Esophagus muscularis mucosa (tissue), 4 donors: ENCODE measurements around the gene RHBDL3. TPM values are rescaled to one million over a fixed set of nuclear protein-coding genes. Genes with fewer than 3 reads are reported as not detected.

Experiments
- DNase-seq: peaks from one replicate; pipeline ENCODE4 v3.0.0-alpha.2; 2017; ENCODE audit errors: extremely low spot score
- H3K27ac ChIP-seq, 4 donors: fragments of 200-600 bp; sonication (generic); replicated peaks in 1 of 4; 1 replicate in 3 of 4; 2 replicates in 1 of 4; pipeline ENCODE4 v1.5.1; 2016 to 2019; ENCODE audit warnings: mild to moderate bottlenecking in 1 of 4
- H3K27me3 ChIP-seq, 4 donors: fragments of 200-600 bp; sonication (generic); one replicate each; pipeline versions ENCODE4 v1.5.1 to v1.6.0; 2016 to 2019
- H3K36me3 ChIP-seq, 4 donors: fragments of 200-600 bp; sonication (generic); one replicate each; pipeline ENCODE4 v1.5.1; 2016 to 2019
- H3K4me1 ChIP-seq, 4 donors: fragments of 200-600 bp; sonication (generic); one replicate each; pipeline ENCODE4 v1.5.1; 2016 to 2019
- H3K4me3 ChIP-seq, 4 donors: fragments of 200-600 bp; sonication (generic); 1 replicate in 2 of 4; 2 replicates in 2 of 4; pipeline ENCODE4 v1.5.1; 2016 to 2019; ENCODE audit warnings: mild to moderate bottlenecking in 4 of 4, moderate library complexity in 1 of 4
- H3K9me3 ChIP-seq, 4 donors: fragments of 200-600 bp; sonication (generic); 1 replicate in 3 of 4; 2 replicates in 1 of 4; pipeline ENCODE4 v1.5.1; 2016 to 2019
- EP300 ChIP-seq: sonication (generic); formaldehyde crosslinking; IDR thresholded peaks from one replicate; pipeline ENCODE4 v1.6.1; 2017; ENCODE audit warnings: antibody characterized with exemption
- POLR2A ChIP-seq: fragments of 450-650 bp; IDR thresholded peaks from one replicate; pipeline ENCODE4 v1.6.1; 2017; ENCODE audit warnings: antibody characterized with exemption, moderate library complexity, mild to moderate bottlenecking, low read depth
- POLR2AphosphoS5 ChIP-seq, 2 donors: sonication (generic); formaldehyde crosslinking; IDR thresholded peaks; one replicate each; pipeline ENCODE4 v1.6.1; 2017; ENCODE audit warnings: antibody characterized with exemption in 2 of 2
- WGBS: methylation state at CpG from one replicate; pipeline ENCODE4 v1.1.5; 2018; 5-methylcytosine and 5-hydroxymethylcytosine counted together
- intact Hi-C: fragments of 100-400 bp; cut with DNase I; formaldehyde crosslinking; loops from one replicate; pipeline ENCODE4 v1.15.1; 2023
- total RNA-seq, 4 donors: library from RNA; depleted of rRNA; stranded (reverse); fragments of >200 nt; gene quantifications; one replicate each; pipeline versions ENCODE4 v1.1.0 to v1.2.1, GENCODE V29; 2016
- TF ChIP-seq, protein P1 (sequence below), 3 experiments: fragments of 200-600 bp in 2 of 3; fragments of 450-650 bp in 1 of 3; sonication (generic) in 2 of 3; IDR thresholded peaks; one replicate each; pipeline ENCODE4 v1.5.1; 2017 to 2019; ENCODE audit warnings: antibody characterized with exemption in 3 of 3, mild to moderate bottlenecking in 2 of 3, moderate library complexity in 1 of 3

RHBDL3 gene
- total RNA-seq, 4 donors from 2014 or later, result 0.42 to 2.1 (median 1.0) TPM

DNA sequence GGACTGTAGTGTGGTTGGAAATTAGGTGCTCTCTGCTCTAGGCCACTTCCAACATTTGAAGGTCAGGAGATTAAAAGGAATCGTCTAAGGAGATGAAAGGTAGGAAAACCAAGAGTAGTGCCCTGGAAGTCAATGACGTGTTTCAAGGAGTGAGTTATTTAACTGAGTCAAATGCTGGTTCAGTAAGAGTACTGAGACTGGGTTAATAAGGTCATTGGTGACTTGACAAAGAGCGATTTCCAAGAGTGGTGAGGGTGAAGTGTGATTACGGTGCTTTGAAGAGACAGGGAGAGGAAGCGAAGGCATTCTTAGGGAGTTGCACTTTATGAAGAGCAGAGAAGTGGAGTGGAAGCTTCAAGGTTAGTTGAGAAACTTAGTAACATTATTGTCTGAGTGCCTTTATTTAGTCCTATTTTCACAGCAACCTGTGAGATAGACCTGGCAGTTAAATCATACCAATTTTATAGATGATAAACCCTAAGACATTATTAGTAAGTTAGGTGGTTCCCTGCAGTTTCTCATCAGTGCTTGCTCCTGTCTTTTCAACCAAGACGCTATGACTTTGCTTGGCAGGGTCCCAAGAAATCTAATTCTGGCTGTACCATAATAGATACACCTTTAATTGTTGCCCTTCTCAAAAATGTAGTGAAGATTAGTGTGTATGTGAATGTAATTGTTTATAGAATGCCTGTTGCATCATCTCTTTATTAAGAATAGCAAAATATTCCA is 90.2 kb downstream of the RHBDL3 start:
- peak overlapping the region in 1 of 4 donors; percentile 32 for H3K27ac ChIP-seq
- peak overlapping the region in 2 of 4 donors; percentile 6 to 11 for H3K4me3 ChIP-seq
- no peaks in the 10 kb centered on the region for H3K9me3 ChIP-seq
- no peaks in the 10 kb centered on the region for H3K27me3 ChIP-seq
- peaks cover 54 to 70% (median 69%) of the 10 kb centered on the region in 4 donors for H3K4me1 ChIP-seq
- TF ChIP-seq, protein P1, sequence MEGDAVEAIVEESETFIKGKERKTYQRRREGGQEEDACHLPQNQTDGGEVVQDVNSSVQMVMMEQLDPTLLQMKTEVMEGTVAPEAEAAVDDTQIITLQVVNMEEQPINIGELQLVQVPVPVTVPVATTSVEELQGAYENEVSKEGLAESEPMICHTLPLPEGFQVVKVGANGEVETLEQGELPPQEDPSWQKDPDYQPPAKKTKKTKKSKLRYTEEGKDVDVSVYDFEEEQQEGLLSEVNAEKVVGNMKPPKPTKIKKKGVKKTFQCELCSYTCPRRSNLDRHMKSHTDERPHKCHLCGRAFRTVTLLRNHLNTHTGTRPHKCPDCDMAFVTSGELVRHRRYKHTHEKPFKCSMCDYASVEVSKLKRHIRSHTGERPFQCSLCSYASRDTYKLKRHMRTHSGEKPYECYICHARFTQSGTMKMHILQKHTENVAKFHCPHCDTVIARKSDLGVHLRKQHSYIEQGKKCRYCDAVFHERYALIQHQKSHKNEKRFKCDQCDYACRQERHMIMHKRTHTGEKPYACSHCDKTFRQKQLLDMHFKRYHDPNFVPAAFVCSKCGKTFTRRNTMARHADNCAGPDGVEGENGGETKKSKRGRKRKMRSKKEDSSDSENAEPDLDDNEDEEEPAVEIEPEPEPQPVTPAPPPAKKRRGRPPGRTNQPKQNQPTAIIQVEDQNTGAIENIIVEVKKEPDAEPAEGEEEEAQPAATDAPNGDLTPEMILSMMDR (IDR thresholded peaks at IDR 0.05), result no peak
- TF ChIP-seq POLR2AphosphoS5 (IDR thresholded peaks at IDR 0.05), result no peak
- no peak for TF ChIP-seq EP300
- TF ChIP-seq POLR2A, result no peak
- intact Hi-C loops, result no loop called here
- WGBS, result 59% methylated on average over 6 of the region's 6 CpGs
- peaks cover 27 to 85% (median 64%) of the 10 kb centered on the region in 4 donors for H3K36me3 ChIP-seq
- no peak for DNase-seq

DNA sequence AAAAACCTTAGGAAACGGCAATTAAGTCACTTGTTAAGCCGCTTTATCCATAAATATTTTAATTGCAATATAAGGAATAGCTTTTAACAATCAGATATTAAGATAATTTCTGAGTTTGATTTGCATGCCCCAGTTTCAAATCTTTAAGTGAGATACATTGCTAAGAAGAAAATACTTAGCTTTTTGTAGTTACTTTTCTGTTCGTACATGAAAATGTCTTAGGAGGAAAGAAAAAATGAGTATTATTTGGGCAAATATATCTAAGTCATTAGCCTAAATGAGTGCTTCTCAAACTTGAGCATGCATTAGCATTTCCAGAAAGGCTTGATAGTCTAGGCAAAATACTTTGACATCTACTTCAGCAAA is 90.7 kb downstream of the RHBDL3 start:
- DNase-seq, result no peak
- no peak for TF ChIP-seq POLR2AphosphoS5 (IDR thresholded peaks at IDR 0.05)
- no peak for TF ChIP-seq POLR2A
- no peak for TF ChIP-seq EP300
- TF ChIP-seq, protein P1 (IDR thresholded peaks at IDR 0.05), result no peak
- Histone ChIP-seq H3K4me1 (peaks cover 54 to 70% (median 68%) of the 10 kb centered on the region in 4 donors), H3K36me3 (peaks cover 33 to 91% (median 69%) of the 10 kb centered on the region in 4 donors), H3K9me3 (no peaks in the 10 kb centered on the region), H3K27ac (no peak overlapping the region), H3K4me3 (peak overlapping the region in 1 of 4 donors; percentile 11), H3K27me3 (no peaks in the 10 kb centered on the region)
- WGBS, result 83% methylated on average over 3 of the region's 3 CpGs
- intact Hi-C loops, result no loop called here

DNA sequence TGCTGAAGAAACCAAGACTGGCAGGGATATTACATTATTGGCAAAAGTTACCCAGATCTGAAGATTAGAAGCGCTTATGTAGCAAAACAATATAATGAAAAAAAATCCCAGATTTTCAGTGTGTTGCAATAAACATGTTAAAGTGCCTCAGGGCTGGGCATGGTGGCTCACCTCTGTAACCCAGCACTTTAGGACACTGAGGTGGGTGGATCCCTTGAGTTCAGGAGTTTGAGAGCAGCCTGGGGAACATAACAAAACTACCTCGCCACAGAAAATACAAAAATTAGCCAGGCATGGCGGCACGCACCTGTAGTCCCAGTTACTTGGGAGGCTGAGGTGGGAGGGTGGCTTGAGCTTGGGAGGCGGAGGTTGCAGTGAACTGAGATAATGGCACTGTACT is 91.1 kb downstream of the RHBDL3 start:
- Histone ChIP-seq H3K4me3 (no peak overlapping the region), H3K27ac (no peak overlapping the region), H3K27me3 (no peaks in the 10 kb centered on the region), H3K4me1 (peaks cover 51 to 66% (median 64%) of the 10 kb centered on the region in 4 donors), H3K36me3 (peaks cover 36 to 94% (median 71%) of the 10 kb centered on the region in 4 donors), H3K9me3 (no peaks in the 10 kb centered on the region)
- TF ChIP-seq POLR2A (no peak), POLR2AphosphoS5 (IDR thresholded peaks at IDR 0.05) (no peak), EP300 (no peak)
- TF ChIP-seq, protein P1 (IDR thresholded peaks at IDR 0.05), result no peak
- intact Hi-C loops, result no loop called here
- 91% methylated on average over 5 of the region's 5 CpGs for WGBS
- DNase-seq, result no peak

DNA sequence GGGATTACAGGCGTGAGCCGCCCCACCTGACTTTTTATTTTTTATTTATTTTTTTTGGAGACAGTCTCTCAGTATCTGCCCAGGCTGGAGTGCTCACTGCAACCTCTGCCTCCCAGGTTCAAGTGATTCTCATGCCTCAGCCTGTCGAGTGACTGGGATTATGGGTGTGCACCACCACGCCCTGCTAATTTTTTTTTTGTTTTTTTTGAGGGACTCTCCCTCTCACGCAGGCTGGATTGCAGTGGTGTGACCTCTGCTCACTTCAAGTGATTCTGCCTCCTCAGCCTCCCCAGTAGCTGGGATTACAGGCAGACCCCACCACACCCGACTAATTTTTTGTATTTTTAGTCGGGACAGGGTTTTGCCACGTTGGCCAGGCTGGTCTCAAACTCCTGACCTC is 92.0 kb downstream of the RHBDL3 start:
- TF ChIP-seq EP300 (no peak), POLR2AphosphoS5 (IDR thresholded peaks at IDR 0.05) (no peak), POLR2A (no peak)
- TF ChIP-seq, protein P1 (IDR thresholded peaks at IDR 0.05), result no peak
- WGBS, result 84% methylated on average over 8 of the region's 8 CpGs
- H3K36me3 ChIP-seq, result peaks cover 42 to 95% (median 76%) of the 10 kb centered on the region in 4 donors

More for the DNA sequence above, 92.0 kb downstream of the RHBDL3 start:
- intact Hi-C loops, result no loop called here
- Histone ChIP-seq H3K27me3 (no peaks in the 10 kb centered on the region), H3K27ac (no peak overlapping the region), H3K4me1 (peaks cover 42 to 57% (median 55%) of the 10 kb centered on the region in 4 donors), H3K9me3 (no peaks in the 10 kb centered on the region), H3K4me3 (no peak overlapping the region)
- DNase-seq, result no peak
